PC-9 (cell line): Measurements from ENCODE around the gene SLC25A47.

Experiments
- EZH2 ChIP-seq: fragments of 200-600 bp; sonication (generic); IDR thresholded peaks from 2 replicates; pipeline ENCODE4 v1.8.0; 2017; ENCODE audit warnings: antibody characterized with exemption, low read depth
- TF ChIP-seq, protein P1 (sequence below): fragments of 200-600 bp; sonication (generic); conservative IDR thresholded peaks from 2 replicates; pipeline ENCODE4 v1.6.1; 2017; ENCODE audit warnings: mixed run types, antibody characterized with exemption, mild to moderate bottlenecking, moderate library complexity

DNA sequence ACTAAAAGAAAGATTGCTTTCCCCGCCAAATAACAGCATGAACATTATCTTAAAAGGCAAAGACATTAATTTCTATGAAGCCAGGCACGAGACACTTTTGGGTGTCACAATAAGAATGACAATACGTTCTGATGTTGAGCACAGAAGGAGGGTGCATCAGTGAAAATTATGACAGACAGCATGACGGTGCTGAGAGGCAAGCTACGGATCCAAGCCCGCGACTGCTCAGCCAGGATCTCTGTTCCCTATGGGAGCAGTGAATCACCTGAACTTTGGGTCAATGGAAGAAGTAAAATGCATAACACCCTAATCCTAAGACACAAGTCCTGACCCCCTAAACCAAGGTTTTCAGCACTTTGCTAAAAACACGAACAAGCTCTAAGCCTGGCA is 51.7 kb downstream of the SLC25A47 start:
- no peak for TF ChIP-seq EZH2
- TF ChIP-seq, protein P1, sequence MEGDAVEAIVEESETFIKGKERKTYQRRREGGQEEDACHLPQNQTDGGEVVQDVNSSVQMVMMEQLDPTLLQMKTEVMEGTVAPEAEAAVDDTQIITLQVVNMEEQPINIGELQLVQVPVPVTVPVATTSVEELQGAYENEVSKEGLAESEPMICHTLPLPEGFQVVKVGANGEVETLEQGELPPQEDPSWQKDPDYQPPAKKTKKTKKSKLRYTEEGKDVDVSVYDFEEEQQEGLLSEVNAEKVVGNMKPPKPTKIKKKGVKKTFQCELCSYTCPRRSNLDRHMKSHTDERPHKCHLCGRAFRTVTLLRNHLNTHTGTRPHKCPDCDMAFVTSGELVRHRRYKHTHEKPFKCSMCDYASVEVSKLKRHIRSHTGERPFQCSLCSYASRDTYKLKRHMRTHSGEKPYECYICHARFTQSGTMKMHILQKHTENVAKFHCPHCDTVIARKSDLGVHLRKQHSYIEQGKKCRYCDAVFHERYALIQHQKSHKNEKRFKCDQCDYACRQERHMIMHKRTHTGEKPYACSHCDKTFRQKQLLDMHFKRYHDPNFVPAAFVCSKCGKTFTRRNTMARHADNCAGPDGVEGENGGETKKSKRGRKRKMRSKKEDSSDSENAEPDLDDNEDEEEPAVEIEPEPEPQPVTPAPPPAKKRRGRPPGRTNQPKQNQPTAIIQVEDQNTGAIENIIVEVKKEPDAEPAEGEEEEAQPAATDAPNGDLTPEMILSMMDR, result no peak
